Spinal cord (tissue), 10 donors: ENCODE measurements around the gene HDAC11. TPM values are rescaled to one million over a fixed set of nuclear protein-coding genes. Genes with fewer than 3 reads are reported as not detected.

ENCODE experiments used
- DNase-seq, 6 donors: peaks; one replicate each; pipeline versions ENCODE4 v3.0.0 to v3.0.0-alpha.2; 2013 to 2015; ENCODE audit warnings: low spot score in 6 of 6, low read depth in 4 of 6
- H3K27ac ChIP-seq: one replicate; pipeline ENCODE4 v1.5.1; 2013; ENCODE audit warnings: low read depth, low read length, control low read depth
- H3K27me3 ChIP-seq: one replicate; pipeline ENCODE4 v1.6.1; 2013; ENCODE audit warnings: low read length; ENCODE audit not compliant: control insufficient read depth, insufficient read depth
- H3K36me3 ChIP-seq: one replicate; pipeline ENCODE4 v1.6.1; 2013; ENCODE audit warnings: low read length; ENCODE audit not compliant: control insufficient read depth, insufficient read depth
- H3K4me1 ChIP-seq: one replicate; pipeline ENCODE4 v1.6.1; 2013; ENCODE audit warnings: low read length; ENCODE audit not compliant: control insufficient read depth, insufficient read depth
- H3K4me3 ChIP-seq: one replicate; pipeline ENCODE4 v1.5.1; 2013; ENCODE audit warnings: low read depth, low read length, control low read depth
- H3K9me3 ChIP-seq: one replicate; pipeline ENCODE4 v1.6.1; 2013; ENCODE audit warnings: low read length; ENCODE audit not compliant: control insufficient read depth, insufficient read depth
- WGBS: methylation state at CpG from one replicate; pipeline ENCODE4 v1.1.5; 2013; ENCODE audit warnings: missing lambda C conversion rate; ENCODE audit not compliant: insufficient coverage; 5-methylcytosine and 5-hydroxymethylcytosine counted together
- polyA plus RNA-seq, 2 donors: library from polyadenylated mRNA; unstranded; fragments of 120-200 nt; gene quantifications; one replicate each; pipeline ENCODE4 v1.2.1, GENCODE V29; 2013; ENCODE audit not compliant: insufficient read length in 2 of 2
- total RNA-seq, 2 donors: library from RNA; depleted of rRNA in 1 of 2; stranded (reverse); fragments of 120-200 nt in 1 of 2; fragments of >200 nt in 1 of 2; gene quantifications; one replicate each; pipeline versions ENCODE4 v1.2.3 to v1.2.4, GENCODE V29; 2013 to 2014
- donor health status: healthy.

The HDAC11 gene
- total and polyA plus RNA-seq, 4 donors: 18.9 to 39.8 (median 27.8) TPM

DNA sequence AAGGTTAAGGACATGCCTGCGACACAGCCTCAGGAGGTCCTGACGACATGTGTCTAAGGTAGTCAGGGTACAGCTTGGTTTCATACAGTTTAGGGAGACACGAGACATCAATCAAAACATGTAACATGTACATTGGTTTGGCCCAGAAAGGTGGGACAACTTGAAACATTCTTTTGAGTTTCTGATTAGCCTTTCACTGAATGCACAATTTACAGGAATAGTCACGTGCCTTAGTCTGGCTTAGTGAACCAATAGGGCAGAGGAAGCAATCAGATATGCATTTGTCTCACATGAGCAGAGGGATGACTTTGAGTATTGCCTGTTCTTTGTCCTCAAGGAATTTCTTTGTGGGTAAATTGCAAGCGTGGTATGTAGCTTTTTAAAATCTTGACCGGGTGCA, 24.5 kb upstream of the HDAC11 start:
- no peak overlapping the region for H3K27ac ChIP-seq
- 78% methylated on average over 6 of the region's 6 CpGs for WGBS
- H3K4me3 ChIP-seq: no peak overlapping the region
- H3K9me3 ChIP-seq: no peaks in the 10 kb centered on the region
- peaks cover 14% of the 10 kb centered on the region for H3K4me1 ChIP-seq
- no peaks in the 10 kb centered on the region for H3K36me3 ChIP-seq
- H3K27me3 ChIP-seq: no peaks in the 10 kb centered on the region
- DNase-seq: no peak

DNA sequence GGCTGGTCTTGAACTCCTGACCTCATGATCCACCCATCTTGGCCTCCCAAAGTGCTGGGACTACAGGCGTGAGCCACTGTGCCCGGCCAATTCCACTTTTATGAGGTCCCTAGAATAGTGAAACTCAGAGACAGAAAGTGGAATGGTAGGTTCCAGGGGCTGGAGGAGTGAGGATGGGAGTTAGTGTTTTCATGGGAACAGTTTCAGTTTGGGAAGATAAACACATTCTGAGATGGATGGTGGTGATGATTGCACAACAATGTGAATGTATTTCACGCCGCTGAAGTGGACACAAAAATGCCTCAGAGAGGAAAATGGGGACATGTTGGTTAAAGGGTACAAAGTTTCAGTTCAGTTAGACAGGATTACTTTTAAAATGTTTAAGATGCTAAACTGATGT, 22.5 kb upstream of the HDAC11 start:
- H3K4me1 ChIP-seq: peaks cover 3% of the 10 kb centered on the region
- WGBS: 91% methylated on average over 4 of the region's 4 CpGs
- DNase-seq: no peak
- no peak overlapping the region for H3K27ac ChIP-seq
- no peaks in the 10 kb centered on the region for H3K9me3 ChIP-seq
- H3K36me3 ChIP-seq: no peaks in the 10 kb centered on the region
- H3K27me3 ChIP-seq: no peaks in the 10 kb centered on the region
- no peak overlapping the region for H3K4me3 ChIP-seq

DNA sequence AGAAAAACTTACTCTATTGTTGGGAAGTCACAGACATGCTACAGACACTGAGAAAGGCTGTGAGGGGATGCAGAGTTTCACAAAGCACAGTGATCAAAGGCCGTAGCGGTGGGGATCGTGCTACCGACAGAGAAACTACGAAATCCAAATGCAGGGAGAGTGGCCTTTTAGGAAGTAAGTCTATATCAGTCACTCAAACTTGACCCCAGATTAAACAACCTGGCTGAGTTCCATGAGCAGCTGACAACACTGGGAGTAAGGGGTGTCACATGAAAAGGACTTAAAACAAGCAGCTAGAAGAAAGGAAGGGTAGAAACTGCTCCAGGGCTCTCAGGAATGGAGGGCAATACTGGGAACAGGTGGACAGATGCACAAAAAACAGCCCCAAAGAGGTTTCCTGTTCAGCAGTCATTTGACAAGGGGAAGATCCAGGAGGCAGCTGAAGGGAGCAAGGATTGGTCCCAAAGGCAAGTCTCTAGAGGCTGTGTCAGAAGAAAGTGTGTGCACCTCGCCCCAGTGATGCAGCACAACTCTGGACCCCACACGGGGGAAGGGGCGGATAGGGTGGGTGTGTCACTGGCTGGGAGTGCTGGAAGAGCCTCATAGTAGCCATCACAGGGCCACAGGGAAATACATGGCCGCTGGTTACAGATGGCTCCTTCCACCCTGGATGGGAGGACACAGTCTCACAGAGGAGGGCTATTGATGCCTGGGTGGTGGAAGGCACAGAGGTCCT, 20.3 kb upstream of the HDAC11 start:
- Histone ChIP-seq H3K9me3 (no peaks in the 10 kb centered on the region), H3K27ac (no peak overlapping the region), H3K4me3 (no peak overlapping the region), H3K27me3 (no peaks in the 10 kb centered on the region), H3K36me3 (no peaks in the 10 kb centered on the region), H3K4me1 (peaks cover 5% of the 10 kb centered on the region)
- peak in 1 of 6 donors; percentile 30 for DNase-seq
- 71% methylated on average over 7 of the region's 9 CpGs for WGBS

DNA sequence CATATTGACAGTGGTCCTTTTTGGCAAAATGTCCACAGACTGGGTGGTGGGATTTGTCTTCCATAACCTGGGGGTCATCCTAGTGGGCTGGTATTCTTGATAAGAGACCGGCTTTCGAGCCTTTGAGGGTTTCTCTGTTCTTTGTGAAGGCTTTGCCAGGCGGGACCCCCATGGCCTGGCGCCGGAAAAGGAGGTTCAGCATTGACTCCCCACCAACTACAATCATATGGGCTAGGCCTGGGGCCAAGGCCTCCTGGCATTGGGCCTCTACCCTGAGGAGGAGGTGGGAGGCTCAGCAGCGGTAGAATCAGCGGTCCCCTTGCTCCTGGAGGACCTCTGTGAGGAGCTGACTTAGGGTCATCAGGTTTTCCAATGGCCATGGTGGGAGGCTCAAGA, 19.8 kb upstream of the HDAC11 start:
- H3K27me3 ChIP-seq: no peaks in the 10 kb centered on the region
- no peaks in the 10 kb centered on the region for H3K36me3 ChIP-seq
- DNase-seq: no peak
- 89% methylated on average over 2 of the region's 7 CpGs for WGBS
- no peak overlapping the region for H3K27ac ChIP-seq
- H3K4me3 ChIP-seq: no peak overlapping the region
- no peaks in the 10 kb centered on the region for H3K9me3 ChIP-seq
- peaks cover 5% of the 10 kb centered on the region for H3K4me1 ChIP-seq

DNA sequence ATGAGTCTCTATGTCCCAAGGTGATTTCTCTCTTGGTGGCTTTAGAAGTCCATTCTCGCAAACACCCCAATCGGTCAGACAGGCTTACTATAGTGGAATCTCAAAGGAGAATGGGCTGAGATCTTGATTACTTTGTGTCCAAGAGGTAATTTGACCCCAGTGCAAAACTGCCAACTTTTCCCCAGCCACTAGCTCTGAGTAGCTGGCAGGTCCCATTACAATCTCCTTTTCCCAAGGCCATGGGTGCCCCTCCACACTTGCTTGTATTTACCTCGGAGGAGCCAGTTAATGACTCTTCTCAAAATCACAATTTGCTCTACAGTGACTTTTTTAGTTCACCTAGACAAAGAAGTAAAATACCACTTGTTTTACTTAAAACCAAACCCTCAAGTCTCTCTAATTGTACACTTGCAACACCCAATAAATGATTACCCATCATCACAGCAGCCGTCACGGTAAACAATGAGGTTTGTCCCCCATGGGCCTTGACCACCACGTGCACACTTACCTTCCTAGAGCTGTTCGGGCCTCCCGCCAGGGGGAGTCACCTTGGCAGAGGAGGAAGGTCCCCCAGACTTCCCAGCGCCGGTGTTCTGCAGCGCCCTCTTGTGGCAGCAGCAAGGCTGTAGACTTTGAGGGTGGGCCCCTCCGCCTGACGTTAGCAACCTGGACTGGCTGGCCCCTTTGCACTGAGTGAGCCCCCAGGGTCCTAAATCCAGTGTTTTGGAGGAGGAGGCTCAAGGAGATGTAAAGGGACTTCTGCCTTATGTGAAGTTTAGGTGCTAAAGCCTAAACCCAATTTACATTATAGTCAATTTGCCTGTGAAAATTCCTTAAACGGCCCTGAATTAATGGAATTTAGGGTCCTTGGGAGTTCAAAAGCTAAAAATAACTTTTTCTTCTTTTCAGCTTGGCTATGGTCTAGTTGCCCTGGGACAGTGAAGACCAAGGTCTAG, 18.7 kb upstream of the HDAC11 start:
- DNase-seq: peak in 2 of 6 donors; percentile 38 to 42
- Histone ChIP-seq H3K4me3 (no peak overlapping the region), H3K9me3 (no peaks in the 10 kb centered on the region), H3K36me3 (no peaks in the 10 kb centered on the region), H3K4me1 (peaks cover 5% of the 10 kb centered on the region), H3K27me3 (no peaks in the 10 kb centered on the region), H3K27ac (no peak overlapping the region)
- WGBS: 18% methylated on average over 9 of the region's 14 CpGs

DNA sequence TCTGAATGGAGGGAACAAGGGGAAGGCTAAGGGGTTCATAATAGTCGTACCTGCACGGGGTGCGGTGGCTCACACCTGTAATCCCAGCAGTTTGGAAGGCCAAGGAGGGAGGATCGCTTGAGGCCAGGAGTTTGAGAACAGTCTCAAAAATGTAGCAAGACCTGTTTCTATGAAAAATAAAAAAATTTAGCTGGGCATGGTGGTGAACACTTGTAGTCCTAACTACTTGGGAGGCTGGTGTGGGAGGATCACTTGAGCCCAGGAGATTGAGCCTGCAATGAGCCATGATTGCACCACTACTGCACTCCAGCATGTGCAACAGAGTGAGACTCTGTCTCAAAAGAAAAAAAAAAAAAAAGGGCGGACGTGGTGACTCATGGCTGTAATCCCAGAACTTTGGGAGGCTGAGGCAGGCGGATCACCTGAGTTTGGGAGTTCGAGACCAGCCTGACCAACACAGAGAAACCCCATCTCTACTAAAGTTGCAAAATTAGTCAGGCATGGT, 17.9 kb upstream of the HDAC11 start:
- no peaks in the 10 kb centered on the region for H3K36me3 ChIP-seq
- no peak overlapping the region for H3K4me3 ChIP-seq
- H3K27ac ChIP-seq: no peak overlapping the region
- DNase-seq: no peak
- WGBS: 93% methylated on average over 6 of the region's 8 CpGs
- peaks cover 5% of the 10 kb centered on the region for H3K4me1 ChIP-seq
- no peaks in the 10 kb centered on the region for H3K27me3 ChIP-seq
- H3K9me3 ChIP-seq: no peaks in the 10 kb centered on the region

DNA sequence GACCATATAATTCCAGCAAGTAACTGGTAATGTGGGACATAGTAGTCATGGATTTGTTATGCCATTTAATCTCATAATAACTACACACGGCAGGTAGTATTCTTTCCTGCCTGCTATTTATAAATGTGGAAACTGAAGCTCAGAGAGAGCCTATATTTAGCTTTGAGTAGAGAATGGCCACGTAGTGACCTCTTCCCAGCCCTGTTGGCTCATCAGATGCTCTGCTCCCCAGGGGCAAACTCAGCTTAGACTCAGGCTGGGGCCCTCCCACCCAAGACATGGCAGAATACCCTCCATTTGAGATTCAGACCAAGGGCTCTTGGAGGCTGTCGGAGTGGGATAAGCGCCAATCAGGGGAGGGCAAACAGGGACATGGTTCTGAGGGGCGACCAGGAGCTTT, 17.3 kb upstream of the HDAC11 start:
- no peak overlapping the region for H3K4me3 ChIP-seq
- no peaks in the 10 kb centered on the region for H3K9me3 ChIP-seq
- no peaks in the 10 kb centered on the region for H3K36me3 ChIP-seq
- 69% methylated on average over 4 of the region's 5 CpGs for WGBS
- H3K27me3 ChIP-seq: no peaks in the 10 kb centered on the region
- no peak for DNase-seq
- peaks cover 5% of the 10 kb centered on the region for H3K4me1 ChIP-seq
- H3K27ac ChIP-seq: no peak overlapping the region

DNA sequence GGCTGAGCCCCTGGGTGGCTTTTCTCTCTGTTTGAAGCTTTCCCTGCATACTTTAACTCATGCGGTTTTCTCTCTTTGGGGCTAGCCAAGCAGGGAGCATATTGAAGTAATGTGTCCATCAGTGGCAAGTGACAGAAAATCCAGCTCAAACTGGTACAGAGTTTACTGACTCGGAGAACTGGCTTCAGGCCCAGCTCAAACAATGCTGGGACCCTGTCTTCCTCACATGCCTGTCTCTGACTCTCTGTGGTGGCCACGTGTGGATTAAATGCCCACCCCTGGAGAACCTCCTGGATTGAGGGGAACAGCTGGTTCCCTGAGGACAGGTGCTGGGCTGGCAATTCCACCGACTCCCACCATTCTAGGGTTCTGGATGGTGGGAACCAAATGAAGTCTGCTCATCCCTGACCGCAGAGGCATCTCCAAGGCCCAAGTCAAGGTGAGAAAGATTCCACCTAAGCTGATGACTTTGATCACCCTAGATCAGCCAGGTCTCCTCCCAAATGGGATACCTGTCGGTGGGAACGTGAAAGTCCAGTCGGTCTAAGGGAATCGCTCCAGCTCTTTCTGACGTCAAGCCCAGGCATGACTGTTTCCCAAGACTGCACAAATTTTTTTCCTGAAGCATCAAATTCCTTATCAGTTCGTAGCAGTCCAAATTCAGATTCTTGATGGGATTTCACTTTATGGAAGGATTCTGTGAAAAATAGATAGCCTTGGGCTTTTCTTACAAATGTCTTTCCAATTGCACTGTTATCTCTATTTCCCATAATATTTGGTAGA, 16.3 kb upstream of the HDAC11 start:
- H3K4me3 ChIP-seq: no peak overlapping the region
- H3K4me1 ChIP-seq: peaks cover 5% of the 10 kb centered on the region
- no peak for DNase-seq
- no peaks in the 10 kb centered on the region for H3K36me3 ChIP-seq
- H3K27me3 ChIP-seq: no peaks in the 10 kb centered on the region
- WGBS: 89% methylated on average over 7 of the region's 11 CpGs
- H3K27ac ChIP-seq: no peak overlapping the region
- H3K9me3 ChIP-seq: no peaks in the 10 kb centered on the region

DNA sequence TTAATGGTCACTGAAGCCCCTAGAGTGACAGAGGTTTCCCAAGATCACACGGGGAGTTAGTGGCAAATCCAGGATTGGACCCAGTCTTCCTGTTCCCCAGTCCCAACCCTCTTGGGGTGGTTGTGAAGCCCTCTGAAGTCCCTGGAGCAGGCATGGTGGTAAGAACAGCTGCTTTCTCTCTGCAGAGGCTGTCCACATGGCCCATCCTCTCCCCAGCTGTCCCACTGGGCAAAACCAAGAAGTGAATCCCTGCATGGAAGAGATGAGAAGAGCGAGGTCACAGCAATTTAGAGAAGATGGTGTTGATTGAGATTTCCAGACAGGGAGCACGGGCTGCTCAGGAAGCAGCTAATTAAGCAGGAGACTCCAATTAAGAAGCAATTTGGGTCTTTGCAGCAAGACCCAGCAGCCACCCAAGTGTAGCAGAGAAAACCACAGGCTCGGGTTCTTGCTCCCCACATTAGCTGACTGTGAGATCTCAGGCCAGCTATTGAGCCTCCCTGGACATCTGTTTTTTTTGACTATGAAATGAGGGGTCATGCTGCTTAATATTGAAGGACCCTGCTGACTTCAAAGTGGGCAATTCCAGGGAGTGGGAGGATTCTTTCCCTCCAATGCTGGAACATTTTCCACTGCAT, 14.8 kb upstream of the HDAC11 start:
- Histone ChIP-seq H3K4me1 (peaks cover 5% of the 10 kb centered on the region), H3K27ac (no peak overlapping the region), H3K27me3 (no peaks in the 10 kb centered on the region), H3K9me3 (no peaks in the 10 kb centered on the region), H3K4me3 (no peak overlapping the region), H3K36me3 (no peaks in the 10 kb centered on the region)
- peak in 2 of 6 donors; percentile 54 to 70 for DNase-seq
- WGBS: 56% methylated on average over 4 of the region's 4 CpGs
